ENCODE results near the gene RFC2.
"Not testable (repeated sequence)": the region's sequence is repeated elsewhere in the genome, so short reads cannot be mapped to it uniquely, and the experiment has no call there.

Gene RFC2

DNA sequence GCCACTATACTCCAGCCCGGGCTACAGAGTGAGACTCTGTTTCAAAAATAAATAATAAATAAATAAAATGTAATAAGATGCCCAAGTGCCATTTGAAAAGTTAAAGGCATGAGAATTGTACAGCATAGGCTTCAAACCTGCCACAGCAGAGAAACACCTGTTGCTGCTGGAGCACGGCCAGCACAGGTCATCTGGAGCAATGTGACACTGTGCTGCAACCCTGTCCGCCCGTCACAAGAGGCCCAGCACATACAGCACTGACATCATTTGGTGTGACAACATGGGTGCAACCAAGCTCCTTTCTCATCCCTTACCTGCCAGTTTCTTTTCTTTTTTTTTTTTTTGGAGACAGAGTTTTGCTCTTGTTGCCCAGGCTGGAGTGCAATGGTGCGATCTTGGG is 1.3 kb downstream of the RFC2 start:
- no peak for DNase-seq

- DNase-seq: not testable (repeated sequence)
These were observed 5.1 kb downstream of the RFC2 start for GRCh38 chr7:74249058-74249457.

DNA sequence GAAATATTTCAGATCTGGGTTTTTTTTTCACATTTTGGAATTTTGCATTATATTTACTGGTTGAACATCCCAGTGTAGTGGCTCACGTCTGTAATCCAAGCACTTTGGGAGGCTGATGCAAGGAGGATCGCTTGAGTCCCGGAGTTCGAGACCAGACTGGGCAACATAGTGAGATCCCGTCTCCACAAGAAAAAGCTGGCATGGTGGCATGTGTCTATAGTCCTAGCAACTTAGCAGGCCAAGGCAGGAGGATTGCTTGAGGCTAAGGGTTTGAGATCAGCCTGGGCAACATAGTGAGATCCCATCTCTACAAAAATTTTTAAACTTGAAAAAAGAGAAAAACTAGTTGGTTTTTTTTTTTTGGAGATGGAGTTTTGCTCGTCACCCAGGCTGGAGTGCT is 6.0 kb downstream of the RFC2 start:
- no peak for DNase-seq

DNA sequence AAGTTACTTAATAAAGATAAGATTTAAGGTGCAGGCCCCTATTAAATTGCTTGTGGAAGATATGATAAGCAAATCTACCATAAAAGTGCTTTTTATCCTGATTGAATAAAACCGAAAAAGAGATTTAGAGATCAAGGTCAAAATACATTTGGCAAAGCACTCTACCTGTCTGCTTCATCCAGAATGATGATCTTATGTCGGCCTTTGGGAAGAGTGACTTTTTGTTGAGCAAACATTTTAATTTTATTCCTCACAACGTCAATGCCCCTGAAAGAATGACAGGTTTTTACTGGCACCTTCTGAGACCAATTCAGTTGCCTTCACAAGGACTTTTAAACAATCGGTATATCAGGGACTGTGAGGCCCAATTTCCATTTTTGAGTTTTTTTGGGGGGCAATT is 7.7 kb downstream of the RFC2 start:
- no peak for DNase-seq

GRCh38 chr7:74242122-74242443 is 12.1 kb downstream of the RFC2 start:
- DNase-seq: no peak

DNA sequence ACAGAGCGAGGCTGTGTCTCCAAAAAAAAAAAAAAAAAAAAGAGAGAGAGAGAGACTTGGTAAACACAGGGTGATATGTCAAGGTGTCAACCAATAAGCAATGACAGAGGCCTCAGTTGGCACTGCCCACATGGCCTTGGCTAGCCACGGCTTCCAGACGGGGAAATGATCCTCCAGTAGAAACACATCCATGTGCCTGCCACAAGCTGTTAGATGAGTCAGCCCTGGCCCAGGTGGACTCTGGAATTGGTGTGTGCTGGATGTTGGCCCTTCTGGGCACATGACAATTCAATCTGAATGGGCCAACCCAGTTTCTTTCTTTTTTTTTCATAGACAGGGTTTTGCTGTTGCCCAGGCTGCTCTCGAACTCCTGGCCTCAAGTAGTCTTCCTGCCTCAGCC is 13.7 kb downstream of the RFC2 start:
- no peak for DNase-seq

- no peak for DNase-seq
These were observed 17.9 kb downstream of the RFC2 start for GRCh38 chr7:74236284-74236683.

GRCh38 chr7:74235518-74236268 is 18.5 kb downstream of the RFC2 start:
- DNase-seq: no peak

DNA sequence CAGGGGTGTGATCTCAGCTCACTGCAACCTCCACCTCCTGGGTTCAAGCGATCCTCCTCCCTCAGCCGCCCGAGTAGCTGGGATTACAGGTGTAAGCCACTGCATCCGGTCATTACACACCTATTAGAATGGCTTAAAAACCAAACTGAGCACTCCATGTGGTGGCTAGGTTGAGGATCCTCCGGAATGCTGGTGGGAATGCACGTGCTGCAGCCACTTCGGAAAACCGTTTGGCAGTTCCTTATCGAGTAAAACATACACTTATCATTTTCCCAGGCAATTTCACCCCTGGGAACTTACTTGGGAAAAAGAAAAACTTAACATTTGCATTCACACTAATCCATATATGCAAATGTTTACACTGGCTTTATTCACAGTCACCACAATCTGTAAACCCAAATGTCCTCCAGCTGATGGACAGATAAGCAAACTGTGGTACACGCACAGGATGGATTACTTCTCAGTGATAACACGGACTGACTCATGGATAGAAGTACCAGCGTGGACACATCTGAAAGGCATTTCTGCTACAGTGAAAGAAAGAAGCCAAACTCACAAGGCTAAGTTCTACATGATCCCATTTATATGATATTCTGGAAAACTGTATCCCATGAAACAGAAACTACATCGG is 20.4 kb downstream of the RFC2 start:
- no peak for DNase-seq

DNA sequence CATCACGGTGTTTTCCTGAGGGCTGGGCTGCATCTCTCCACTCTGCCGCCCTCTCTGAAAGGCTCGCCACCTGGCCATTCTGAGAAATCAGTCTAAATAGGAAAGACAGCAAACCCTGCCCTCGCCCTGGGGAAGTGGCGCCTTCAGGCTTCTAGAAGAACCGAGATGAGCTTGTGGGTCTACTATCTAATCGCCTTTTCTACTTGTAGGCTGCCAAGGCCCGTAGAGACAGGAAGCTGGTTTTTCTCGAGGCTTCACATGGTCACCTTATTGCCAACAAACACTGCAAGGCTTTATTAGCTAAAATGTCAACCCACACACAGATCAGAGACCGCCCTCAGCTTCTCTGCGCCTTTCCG is 23.0 kb downstream of the RFC2 start:
- peak in 2 of 51 donors; percentile 3 to 9 for DNase-seq

- DNase-seq: no peak
These were observed 23.6 kb downstream of the RFC2 start for GRCh38 chr7:74230446-74231231.

DNA sequence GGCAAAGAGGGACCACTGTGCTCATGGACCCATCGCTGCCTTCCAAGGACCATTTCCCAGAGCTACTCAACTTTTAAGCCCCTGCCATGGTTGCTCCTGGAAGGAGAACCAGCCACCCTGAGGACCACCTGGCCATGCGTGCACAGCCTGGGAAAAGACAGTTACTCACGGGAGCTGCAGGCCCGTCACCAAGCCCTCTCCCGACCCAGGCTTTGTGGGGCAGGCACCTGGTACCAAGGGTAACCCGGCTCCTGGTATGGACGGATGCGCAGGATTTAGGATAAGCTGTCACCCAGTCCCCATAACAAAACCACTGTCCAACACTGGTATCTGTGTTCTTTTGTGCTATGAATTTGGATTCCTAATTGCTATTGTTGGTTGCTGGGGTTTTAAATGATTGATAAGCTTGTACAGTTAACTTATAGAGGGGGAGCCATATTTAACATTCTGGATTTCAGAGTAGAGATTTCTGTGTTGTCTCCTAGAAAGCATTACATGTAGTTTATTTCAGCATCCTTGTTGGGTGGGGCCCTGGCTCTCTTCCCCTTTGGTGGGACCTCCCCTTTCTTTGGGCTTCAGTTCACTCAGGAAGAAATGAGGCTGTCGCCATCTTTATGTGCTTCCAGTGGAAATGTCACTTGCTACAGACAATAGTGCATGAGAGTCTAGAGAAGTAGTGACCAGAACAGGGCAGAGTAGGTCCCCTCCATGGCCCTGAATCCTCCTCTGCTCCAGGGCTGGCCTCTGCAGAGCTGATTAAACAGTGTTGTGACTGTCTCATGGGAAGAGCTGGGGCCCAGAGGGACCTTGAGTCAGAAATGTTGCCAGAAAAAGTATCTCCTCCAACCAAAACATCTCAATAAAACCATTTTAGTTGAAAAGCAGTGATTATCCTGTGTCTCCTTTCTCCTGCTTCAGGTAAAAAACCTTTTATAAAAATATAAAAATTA is 25.0 kb downstream of the RFC2 start:
- no peak for DNase-seq

GRCh38 chr7:74226633-74227032 is 27.6 kb downstream of the RFC2 start:
- peak in 8 of 51 donors; percentile 11 to 29 (median 22) for DNase-seq

DNA sequence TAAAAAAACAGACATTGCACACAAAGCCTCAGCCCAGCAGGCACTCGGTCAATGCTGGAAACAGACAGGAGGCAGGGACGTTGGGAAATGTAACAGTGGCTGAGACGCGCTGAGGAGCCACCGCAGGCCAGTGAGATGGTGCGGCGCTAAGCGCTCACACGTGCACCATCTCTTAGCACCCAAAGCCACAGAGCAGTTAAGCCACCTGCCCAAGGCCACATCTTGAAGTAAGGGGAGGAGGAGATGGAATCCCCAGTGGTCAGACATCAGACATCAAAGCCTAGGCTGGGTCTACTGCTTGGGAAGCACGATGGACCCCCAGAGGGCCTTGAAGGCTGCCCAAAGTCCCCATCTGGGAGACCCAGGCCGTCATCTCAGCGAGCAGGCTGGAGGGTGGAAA is 28.8 kb downstream of the RFC2 start:
- DNase-seq: no peak

- not testable (repeated sequence) for DNase-seq
These were observed 29.3 kb downstream of the RFC2 start for GRCh38 chr7:74224907-74225306.

DNA sequence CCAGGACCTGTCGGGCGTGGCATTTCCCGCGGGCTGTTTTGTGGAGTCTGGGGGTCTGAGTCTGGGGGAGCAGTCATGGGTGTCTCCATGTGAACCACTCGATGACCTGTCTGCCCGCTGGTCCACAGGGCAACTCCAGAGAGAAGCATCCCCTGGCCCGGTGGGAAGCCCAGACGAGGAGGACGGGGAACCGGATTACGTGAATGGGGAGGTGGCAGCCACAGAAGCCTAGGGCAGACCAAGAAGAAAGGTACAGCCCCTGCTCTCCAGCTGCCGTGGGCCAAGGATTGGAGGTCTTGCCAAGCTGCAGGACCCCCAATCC is 29.7 kb downstream of the RFC2 start:
- no peak for DNase-seq

DNA sequence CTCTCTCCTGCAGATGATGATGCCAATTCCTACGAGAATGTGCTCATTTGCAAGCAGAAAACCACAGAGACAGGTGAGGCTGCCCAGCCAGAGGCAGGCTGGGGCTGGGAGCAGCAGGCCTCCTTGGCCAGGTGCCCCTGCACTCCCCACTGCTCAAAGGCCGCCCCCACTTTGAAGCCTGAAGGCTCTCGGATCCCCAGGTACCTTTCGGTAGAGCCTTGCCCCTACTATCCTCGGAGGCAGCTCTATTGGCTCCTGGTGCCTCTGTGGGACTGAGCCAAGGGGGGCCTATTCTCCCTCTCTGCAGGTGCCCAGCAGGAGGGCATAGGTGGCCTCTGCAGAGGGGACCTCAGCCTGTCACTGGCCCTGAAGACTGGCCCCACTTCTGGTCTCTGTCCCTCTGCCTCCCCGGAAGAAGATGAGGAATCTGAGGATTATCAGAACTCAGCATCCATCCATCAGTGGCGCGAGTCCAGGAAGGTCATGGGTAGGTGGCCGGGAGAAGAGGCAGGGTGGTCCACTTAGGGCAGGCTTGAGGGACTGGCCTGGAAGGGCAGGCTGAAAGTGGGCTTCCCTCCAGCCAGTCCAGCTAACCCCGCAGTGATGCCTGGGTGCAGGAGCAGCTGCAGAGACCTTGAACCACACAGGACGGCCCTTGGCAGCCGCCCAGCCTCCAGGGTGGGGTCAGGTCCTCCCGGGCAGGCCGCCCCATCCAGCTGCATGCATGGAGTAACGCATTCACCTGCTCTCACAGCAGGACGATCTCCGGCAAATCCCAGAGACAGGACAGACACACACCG is 30.3 kb downstream of the RFC2 start:
- DNase-seq: no peak

- no peak for DNase-seq
These were observed 31.1 kb downstream of the RFC2 start for GRCh38 chr7:74222851-74223710.

DNA sequence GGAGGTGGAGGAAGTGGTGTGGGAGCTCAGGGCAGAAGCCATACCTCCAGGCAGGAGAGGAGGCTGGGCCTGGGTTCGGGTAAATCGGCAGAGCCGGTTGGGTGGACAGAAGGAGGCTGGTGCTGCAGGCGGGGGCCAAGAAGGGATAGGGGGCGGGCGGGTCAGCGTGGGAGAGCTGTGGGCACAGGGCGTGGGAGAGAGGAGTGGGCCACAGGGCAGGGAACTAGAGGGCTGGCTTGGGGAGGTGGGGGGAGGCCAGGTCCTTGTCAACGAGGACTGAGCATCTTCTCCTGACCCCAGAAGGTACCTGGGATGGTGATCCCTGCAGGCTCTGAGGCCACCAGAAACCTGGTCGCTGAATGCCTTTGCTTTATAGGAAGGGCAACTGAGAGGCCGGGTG is 32.5 kb downstream of the RFC2 start:
- DNase-seq: no peak

DNA sequence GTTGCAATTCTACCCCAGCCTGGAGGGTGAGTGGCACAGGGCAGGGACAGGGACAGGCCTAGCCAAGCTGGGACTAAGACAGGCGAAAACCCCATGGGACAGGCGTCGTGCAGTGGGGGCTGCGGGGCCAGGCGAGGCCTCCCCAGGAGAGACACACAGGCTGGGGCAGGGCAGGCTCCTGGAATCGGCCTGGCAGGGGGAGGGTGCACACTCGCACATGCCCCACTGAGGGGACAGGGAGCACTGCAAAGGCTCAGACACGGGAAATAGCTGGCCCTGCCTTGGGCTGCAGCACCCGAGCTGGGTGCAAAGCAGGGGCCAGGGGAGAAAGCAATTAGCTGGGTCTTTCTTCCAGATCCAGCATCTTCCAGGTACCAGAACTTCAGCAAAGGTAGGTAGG is 34.0 kb downstream of the RFC2 start:
- DNase-seq: no peak
